NCI-H2196 treated with DMSO at 0.1 percent for 48 hours (cell line): ENCODE results near the gene KLHL29.

Source experiments
- DNase-seq: peaks from one replicate; lab custom pipeline; 2025; ENCODE audit not compliant: unreplicated experiment; lab: John Stamatoyannopoulos, UW

The KLHL29 gene

DNA sequence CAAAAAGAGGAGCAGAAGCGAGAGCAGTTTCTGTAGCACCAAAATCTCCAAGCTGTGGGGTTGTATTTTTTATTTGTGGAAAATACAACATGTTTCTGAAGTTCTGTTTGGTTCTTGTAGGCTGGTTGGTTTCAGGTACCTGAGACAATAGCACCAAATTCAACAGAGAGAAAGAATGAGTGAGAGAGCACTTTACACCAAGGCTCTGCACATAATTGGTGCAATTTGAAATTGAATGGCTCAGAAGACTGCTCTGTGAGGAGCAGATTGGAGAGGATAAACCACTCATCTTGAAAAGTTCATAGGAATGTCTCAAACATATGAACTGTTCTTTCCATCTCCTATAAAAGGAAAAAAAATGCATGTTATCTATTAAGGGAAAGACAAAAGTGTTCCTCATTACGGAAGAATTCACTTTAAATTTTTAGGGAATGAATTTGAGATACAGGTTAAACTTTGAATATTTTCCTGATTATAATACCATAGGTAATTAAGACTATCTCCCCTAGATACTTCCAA lies 366.8 kb downstream of the KLHL29 start:
- DNase-seq, result no peak

DNA sequence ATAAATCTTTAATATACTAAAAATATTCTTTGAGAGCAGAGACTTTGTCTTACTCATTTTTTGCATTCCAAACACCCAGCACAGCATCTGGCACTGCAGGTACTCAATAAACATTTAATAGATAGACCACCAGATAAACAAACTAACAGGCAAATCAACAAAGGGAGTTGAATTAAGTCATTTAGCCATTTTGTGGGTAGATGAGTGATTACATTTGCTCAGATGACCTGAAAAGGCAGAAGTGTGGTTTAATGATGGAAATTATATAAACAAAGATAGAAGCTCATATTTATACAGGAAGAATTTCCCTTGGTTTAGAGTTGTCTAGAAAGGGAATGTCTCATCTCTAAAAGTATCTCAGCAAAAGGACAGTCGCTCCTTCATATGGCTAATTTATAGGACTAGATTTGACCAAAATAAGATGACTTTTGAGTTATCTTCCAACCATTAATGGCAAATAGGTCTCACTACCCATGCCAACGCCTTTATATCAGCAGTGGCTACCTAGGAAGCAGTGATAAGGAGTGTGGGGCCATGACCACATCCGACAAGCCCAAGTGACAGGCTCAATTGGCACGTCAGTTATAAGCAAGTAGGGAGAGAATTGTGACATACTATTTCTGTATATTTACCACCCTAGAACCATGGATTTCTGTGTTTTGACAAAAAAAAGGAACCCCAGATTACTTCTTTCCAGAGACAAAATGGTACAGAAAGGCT lies 368.5 kb downstream of the KLHL29 start:
- DNase-seq, result no peak

DNA sequence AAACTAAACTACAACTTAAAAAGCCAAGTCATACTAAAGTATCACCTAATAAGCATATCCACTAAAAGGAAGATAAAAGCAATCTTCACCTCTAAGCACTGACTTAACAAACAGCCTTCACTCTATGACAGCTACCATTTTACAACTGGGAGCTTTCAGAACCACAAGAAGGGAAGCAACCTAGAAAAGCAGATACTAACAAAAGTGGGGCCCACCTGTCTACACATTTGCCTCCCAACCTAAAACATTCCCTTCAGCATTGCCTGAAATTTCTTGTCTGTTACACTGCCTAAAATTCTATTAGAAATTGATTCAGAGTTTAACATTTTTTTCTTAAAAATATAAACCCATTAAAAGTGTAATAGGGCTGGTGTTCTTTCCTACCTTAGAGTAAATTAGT lies 370.0 kb downstream of the KLHL29 start:
- no peak for DNase-seq

DNA sequence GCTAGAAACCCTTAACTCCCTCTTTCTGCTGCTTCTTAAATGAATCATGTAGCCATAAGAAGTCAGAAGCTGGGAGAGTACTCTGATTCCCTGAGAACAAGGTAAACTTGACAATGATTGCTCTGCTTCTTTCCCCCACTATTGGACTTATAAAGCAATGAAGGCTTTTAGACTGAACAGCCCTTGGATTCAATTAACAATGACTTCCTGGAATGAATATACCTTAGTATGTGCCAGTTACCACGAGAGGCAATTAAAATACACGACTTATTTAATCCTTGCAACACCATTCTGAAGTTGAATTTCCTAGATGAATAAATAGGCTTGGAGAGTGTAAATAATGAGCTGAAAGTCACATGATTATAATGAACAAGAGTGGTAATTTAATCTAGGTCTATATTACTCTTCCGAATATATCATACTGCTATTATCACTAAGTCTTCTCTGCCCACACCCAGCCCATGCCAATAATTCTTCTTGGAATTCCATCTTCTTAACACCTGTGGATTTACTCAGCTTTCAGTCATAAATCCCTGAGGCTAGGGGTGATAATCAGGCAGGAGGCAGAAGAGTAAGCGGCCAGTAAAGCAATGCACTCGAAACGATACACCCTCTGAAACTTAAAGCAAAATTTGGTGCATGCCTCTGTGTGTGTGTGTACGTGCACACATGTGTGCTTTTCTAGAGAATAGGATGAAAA lies 371.8 kb downstream of the KLHL29 start:
- DNase-seq, result no peak

DNA sequence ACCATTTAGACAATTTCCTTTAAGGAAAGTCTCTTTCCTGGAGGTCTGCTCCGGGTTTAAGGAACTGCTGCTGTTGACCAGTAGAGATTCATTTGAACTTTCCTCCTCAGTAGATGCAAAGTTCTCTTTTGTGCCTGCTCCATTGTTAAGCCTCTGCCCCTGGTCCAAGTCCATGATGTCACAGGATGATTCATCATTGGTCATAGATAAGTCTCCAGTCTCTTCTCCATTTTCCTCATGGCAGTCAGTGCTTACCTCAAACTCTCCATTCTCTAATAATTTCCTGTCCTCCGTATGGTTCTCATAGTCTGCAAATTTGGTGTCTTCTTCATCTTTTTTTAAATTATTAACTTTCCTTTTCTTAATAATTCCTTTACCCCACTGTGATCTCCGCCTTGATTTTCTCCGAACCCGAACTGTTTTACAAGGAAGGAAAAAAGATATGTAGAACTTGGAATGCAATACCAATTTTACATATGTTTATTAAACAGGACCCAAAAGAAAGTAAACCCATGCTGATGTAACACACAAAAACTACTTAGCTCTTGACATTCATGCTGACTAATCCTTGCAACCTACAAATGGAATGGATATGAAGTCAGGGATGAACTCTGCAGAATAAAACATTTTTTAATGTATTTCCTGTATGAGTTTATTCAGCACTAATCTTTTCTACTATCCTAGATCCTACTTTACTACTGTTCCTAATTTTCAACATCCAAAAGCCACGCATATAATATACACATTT lies 372.9 kb downstream of the KLHL29 start:
- no peak for DNase-seq
